Measurements from ENCODE around the gene ELFN2. TPM values are rescaled to one million over a fixed set of nuclear protein-coding genes. Genes with fewer than 3 reads are reported as not detected.

ELFN2 gene
- polyA plus RNA-seq, 1 donor from 2014 or later = 4.4 TPM

DNA sequence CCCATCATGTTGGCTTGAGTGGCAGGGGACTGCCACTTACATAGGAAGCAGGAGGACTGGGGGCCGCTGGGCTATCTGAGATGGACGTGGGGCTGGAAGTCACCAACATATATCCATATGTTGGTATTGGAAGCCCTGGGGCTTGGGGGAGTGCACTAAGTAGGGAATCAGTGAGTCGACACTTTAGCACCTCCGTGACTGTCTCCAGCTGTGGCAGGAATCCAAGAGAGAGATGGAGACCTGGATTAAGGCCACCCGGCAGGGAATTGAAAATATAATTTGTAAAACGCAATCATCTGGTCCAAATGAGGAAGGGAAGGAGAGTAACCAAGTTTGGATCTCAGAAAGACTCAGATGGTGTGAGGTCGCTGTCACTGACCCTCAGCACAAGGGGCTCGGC, 68.4 kb downstream of the ELFN2 start:
- TF ChIP-seq SMC3 (conservative IDR thresholded peaks at IDR 0.05; ENCODE audit: poor library complexity) = no peak
- no peak for TF ChIP-seq RAD21 (conservative IDR thresholded peaks at IDR 0.05)
- TF ChIP-seq EP300 (conservative IDR thresholded peaks at IDR 0.05; ENCODE audit: poor library complexity, severe bottlenecking) = no peak
- TF ChIP-seq, protein P1, sequence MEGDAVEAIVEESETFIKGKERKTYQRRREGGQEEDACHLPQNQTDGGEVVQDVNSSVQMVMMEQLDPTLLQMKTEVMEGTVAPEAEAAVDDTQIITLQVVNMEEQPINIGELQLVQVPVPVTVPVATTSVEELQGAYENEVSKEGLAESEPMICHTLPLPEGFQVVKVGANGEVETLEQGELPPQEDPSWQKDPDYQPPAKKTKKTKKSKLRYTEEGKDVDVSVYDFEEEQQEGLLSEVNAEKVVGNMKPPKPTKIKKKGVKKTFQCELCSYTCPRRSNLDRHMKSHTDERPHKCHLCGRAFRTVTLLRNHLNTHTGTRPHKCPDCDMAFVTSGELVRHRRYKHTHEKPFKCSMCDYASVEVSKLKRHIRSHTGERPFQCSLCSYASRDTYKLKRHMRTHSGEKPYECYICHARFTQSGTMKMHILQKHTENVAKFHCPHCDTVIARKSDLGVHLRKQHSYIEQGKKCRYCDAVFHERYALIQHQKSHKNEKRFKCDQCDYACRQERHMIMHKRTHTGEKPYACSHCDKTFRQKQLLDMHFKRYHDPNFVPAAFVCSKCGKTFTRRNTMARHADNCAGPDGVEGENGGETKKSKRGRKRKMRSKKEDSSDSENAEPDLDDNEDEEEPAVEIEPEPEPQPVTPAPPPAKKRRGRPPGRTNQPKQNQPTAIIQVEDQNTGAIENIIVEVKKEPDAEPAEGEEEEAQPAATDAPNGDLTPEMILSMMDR (IDR thresholded peaks at IDR 0.05; ENCODE audit: poor library complexity, severe bottlenecking) = no peak
- no peak for TF ChIP-seq EZH2 (IDR thresholded peaks at IDR 0.05; ENCODE audit: borderline replicate concordance, insufficient read depth, low read length, poor library complexity, severe bottlenecking)
- TF ChIP-seq, protein P2, sequence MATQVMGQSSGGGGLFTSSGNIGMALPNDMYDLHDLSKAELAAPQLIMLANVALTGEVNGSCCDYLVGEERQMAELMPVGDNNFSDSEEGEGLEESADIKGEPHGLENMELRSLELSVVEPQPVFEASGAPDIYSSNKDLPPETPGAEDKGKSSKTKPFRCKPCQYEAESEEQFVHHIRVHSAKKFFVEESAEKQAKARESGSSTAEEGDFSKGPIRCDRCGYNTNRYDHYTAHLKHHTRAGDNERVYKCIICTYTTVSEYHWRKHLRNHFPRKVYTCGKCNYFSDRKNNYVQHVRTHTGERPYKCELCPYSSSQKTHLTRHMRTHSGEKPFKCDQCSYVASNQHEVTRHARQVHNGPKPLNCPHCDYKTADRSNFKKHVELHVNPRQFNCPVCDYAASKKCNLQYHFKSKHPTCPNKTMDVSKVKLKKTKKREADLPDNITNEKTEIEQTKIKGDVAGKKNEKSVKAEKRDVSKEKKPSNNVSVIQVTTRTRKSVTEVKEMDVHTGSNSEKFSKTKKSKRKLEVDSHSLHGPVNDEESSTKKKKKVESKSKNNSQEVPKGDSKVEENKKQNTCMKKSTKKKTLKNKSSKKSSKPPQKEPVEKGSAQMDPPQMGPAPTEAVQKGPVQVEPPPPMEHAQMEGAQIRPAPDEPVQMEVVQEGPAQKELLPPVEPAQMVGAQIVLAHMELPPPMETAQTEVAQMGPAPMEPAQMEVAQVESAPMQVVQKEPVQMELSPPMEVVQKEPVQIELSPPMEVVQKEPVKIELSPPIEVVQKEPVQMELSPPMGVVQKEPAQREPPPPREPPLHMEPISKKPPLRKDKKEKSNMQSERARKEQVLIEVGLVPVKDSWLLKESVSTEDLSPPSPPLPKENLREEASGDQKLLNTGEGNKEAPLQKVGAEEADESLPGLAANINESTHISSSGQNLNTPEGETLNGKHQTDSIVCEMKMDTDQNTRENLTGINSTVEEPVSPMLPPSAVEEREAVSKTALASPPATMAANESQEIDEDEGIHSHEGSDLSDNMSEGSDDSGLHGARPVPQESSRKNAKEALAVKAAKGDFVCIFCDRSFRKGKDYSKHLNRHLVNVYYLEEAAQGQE (IDR thresholded peaks at IDR 0.05; ENCODE audit: borderline replicate concordance) = no peak
- H3K27ac ChIP-seq (ENCODE audit: low read length) = no peak overlapping the region
- H3K79me2 ChIP-seq (replicated peaks; ENCODE audit: insufficient read depth, low read length) = no peaks in the 10 kb centered on the region
- H3K36me3 ChIP-seq (ENCODE audit: insufficient read depth, low read length) = no peaks in the 10 kb centered on the region
- H3K9me2 ChIP-seq (ENCODE audit: insufficient read depth, low read length) = no peaks in the 10 kb centered on the region
- no peaks in the 10 kb centered on the region for H3K9me3 ChIP-seq (ENCODE audit: low read length)
- no peaks in the 10 kb centered on the region for H3K27me3 ChIP-seq (ENCODE audit: insufficient read depth, low read depth, low read length)
- no peak overlapping the region for H3K4me3 ChIP-seq (ENCODE audit: low read length)
- no peak overlapping the region for H3K9ac ChIP-seq (ENCODE audit: low read length)
- H4K20me1 ChIP-seq (ENCODE audit: insufficient read depth) = no peaks in the 10 kb centered on the region
- H3K4me2 ChIP-seq (ENCODE audit: low read length) = no peak overlapping the region
- H2AFZ ChIP-seq (ENCODE audit: low read depth, low read length) = no peak overlapping the region
- no peaks in the 10 kb centered on the region for H3F3A ChIP-seq (ENCODE audit: insufficient read depth, low read length, poor library complexity, severe bottlenecking)

DNA sequence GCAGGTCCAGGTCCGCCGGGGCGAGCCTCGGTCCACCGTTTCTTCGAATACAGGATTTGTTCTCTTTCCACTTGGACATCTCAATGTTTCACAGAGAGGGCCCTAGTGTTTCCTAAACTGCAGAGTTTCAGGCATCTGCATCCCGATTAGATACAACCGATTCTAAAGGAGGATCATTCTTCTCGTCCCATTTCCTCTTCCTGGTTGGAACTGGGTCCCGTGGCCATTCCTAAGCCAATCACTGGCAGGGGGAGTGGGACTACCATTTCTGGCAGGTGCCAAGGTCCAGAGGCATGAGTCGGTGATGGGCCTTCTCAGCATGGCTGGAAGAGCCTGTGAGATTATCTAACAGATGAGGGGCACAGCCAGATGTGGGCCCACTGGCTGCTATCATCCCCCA, 68.9 kb downstream of the ELFN2 start:
- H3K27ac ChIP-seq (ENCODE audit: low read length) = no peak overlapping the region
- H4K20me1 ChIP-seq (ENCODE audit: insufficient read depth) = no peaks in the 10 kb centered on the region
- no peak overlapping the region for H3K4me2 ChIP-seq (ENCODE audit: low read length)
- no peaks in the 10 kb centered on the region for H3K79me2 ChIP-seq (replicated peaks; ENCODE audit: insufficient read depth, low read length)
- H3K27me3 ChIP-seq (ENCODE audit: insufficient read depth, low read depth, low read length) = no peaks in the 10 kb centered on the region
- TF ChIP-seq POLR2AphosphoS5 (IDR thresholded peaks at IDR 0.05) (no peak), SMC3 (conservative IDR thresholded peaks at IDR 0.05; ENCODE audit: poor library complexity) (no peak), TAF1 (IDR thresholded peaks at IDR 0.05; ENCODE audit: low read depth) (no peak)
- TF ChIP-seq, protein P2 (IDR thresholded peaks at IDR 0.05; ENCODE audit: borderline replicate concordance) = no peak
- no peak overlapping the region for H3K9ac ChIP-seq (ENCODE audit: low read length)
- no peak overlapping the region for H2AFZ ChIP-seq (ENCODE audit: low read depth, low read length)
- H3K4me3 ChIP-seq (ENCODE audit: low read length) = no peak overlapping the region
- no peaks in the 10 kb centered on the region for H3K9me2 ChIP-seq (ENCODE audit: insufficient read depth, low read length)
- no peaks in the 10 kb centered on the region for H3K36me3 ChIP-seq (ENCODE audit: insufficient read depth, low read length)
- H3K9me3 ChIP-seq (ENCODE audit: low read length) = no peaks in the 10 kb centered on the region
- H3F3A ChIP-seq (ENCODE audit: insufficient read depth, low read length, poor library complexity, severe bottlenecking) = no peaks in the 10 kb centered on the region

Measured in neural cell (in vitro differentiated cells).